HepG2 (cell line): ENCODE results near the gene AP3D1. TPM values are rescaled to one million over a fixed set of nuclear protein-coding genes. Genes with fewer than 3 reads are reported as not detected.
A peak's percentile ranks its signal among the peaks of the same experiment; 100 is the strongest.

ENCODE experiments used
- ATAC-seq: fragments of 200-7000 bp; cut with Tn5 transposase; 3 replicates; pipeline ENCODE4 v1.9.1; 2020; ENCODE audit warnings: mild to moderate bottlenecking, moderate library complexity
- BruUV-seq: library from RNA; stranded (reverse); fragments of 400-500 nt; replicated peaks from 2 replicates; lab custom pipeline; 2021; lab: Mats Ljungman, UMichigan
- CTCF ChIA-PET: fragments of 300-600 bp; formaldehyde crosslinking; extraction: SDS; loops from one replicate; lab custom pipeline; 2021; ENCODE audit warnings: low total read pairs, inconsistent platforms, low intra/inter-chr PET ratio; lab: Yijun Ruan, JAX
- POLR2A ChIA-PET: fragments of 350-600 bp; sonication (Branson Sonifier 250); formaldehyde crosslinking; loops from one replicate; lab custom pipeline; 2020; ENCODE audit warnings: antibody characterized with exemption, inconsistent platforms; lab: Yijun Ruan, JAX
- DNase-seq: peaks from one replicate; pipeline ENCODE4 v3.0.0-alpha.2; 2015; ENCODE audit warnings: low spot score
- FAIRE-seq: peaks from 3 replicates; lab custom pipeline; 2011; peaks lifted over from hg19 to GRCh38; lab: Jason Lieb, UNC
- H2AFZ ChIP-seq: one replicate; pipeline ENCODE4 v1.6.1; 2011; ENCODE audit warnings: low read length, inconsistent platforms
- H3K27ac ChIP-seq: fragments of 300-600 bp; 3 replicates; pipeline ENCODE4 v1.8.0; 2011; ENCODE audit warnings: mixed run types, mild to moderate bottlenecking, mixed read lengths, low read length, inconsistent platforms; ENCODE audit not compliant: insufficient read depth; ENCODE audit errors: extremely low read length
- H3K27me3 ChIP-seq, 2 experiments: fragments of 200-600 bp in 1 of 2; 2 replicates in 1 of 2; 3 replicates in 1 of 2; pipeline versions ENCODE4 v1.6.0 to v1.8.0; 2011; ENCODE audit warnings: low read length in 2 of 2, mild to moderate bottlenecking in 2 of 2, moderate library complexity in 2 of 2, inconsistent platforms in 1 of 2; ENCODE audit not compliant: insufficient read depth in 2 of 2, control insufficient read depth in 1 of 2
- H3K36me3 ChIP-seq, 2 experiments: fragments of 200-600 bp in 1 of 2; replicated peaks in 1 of 2; 2 replicates in 1 of 2; 3 replicates in 1 of 2; pipeline versions ENCODE4 v1.5.1 to v1.8.0; 2011; ENCODE audit warnings: low read length in 2 of 2, inconsistent platforms in 1 of 2; ENCODE audit not compliant: insufficient read depth in 2 of 2, control insufficient read depth in 1 of 2
- H3K4me1 ChIP-seq: 2 replicates; pipeline ENCODE4 v1.5.1; 2012; ENCODE audit warnings: low read length, inconsistent platforms; ENCODE audit not compliant: insufficient read depth
- H3K4me2 ChIP-seq: 2 replicates; pipeline ENCODE4 v1.6.0; 2011; ENCODE audit warnings: low read depth, low read length, inconsistent platforms
- H3K4me3 ChIP-seq, 3 experiments: fragments of 200-600 bp in 1 of 3; sonication (generic), shearing (Covaris generic) in 1 of 3; replicated peaks in 1 of 3; 2 replicates each; pipeline ENCODE4 v1.5.1; 2011 to 2016; ENCODE audit warnings: low read length in 3 of 3, inconsistent platforms in 2 of 3, low read depth in 2 of 3, mild to moderate bottlenecking in 2 of 3, control low read depth in 1 of 3, mixed read lengths in 1 of 3; ENCODE audit not compliant: insufficient read depth in 1 of 3
- H3K79me2 ChIP-seq: one replicate; pipeline ENCODE4 v1.6.1; 2011; ENCODE audit warnings: low read length, inconsistent platforms; ENCODE audit not compliant: insufficient read depth
- H3K9ac ChIP-seq: 2 replicates; pipeline ENCODE4 v1.6.0; 2011; ENCODE audit warnings: mild to moderate bottlenecking, low read depth, low read length, inconsistent platforms; ENCODE audit not compliant: insufficient read depth
- H3K9me3 ChIP-seq: 2 replicates; pipeline ENCODE4 v1.5.1; 2012; ENCODE audit warnings: mild to moderate bottlenecking, low read length
- H4K20me1 ChIP-seq: 2 replicates; pipeline ENCODE4 v1.6.0; 2011; ENCODE audit warnings: inconsistent platforms, mild to moderate bottlenecking, low read length, moderate library complexity; ENCODE audit not compliant: insufficient read depth
- AGO2 ChIP-seq: fragments of 200-400 bp; formaldehyde crosslinking; optimal IDR thresholded peaks from 2 replicates; pipeline ENCODE3; 2017; ENCODE audit warnings: mild to moderate bottlenecking, low read depth, low read length, moderate library complexity
- CEBPG ChIP-seq: IDR thresholded peaks from 2 replicates; pipeline ENCODE4 v1.6.1; 2016
- E2F2 ChIP-seq: sonication (generic); formaldehyde crosslinking; IDR thresholded peaks from 2 replicates; pipeline ENCODE4 v1.4.0; 2020; ENCODE audit warnings: missing genetic modification reagents, borderline replicate concordance
- KLF16 ChIP-seq, 2 experiments: sonication (generic) in 1 of 2; formaldehyde crosslinking in 1 of 2; IDR thresholded peaks; 2 replicates each; pipeline versions ENCODE4 v1.6.1 to v1.8.0; 2016 to 2023; ENCODE audit warnings: missing genetic modification reagents in 2 of 2, missing compliant biosample characterization in 1 of 2
- KLF9 ChIP-seq: IDR thresholded peaks from 2 replicates; pipeline ENCODE4 v1.6.1; 2016; ENCODE audit warnings: low read depth
- POLR2G ChIP-seq: fragments of 200-400 bp; formaldehyde crosslinking; IDR thresholded peaks from 2 replicates; pipeline ENCODE4 v1.6.1; 2018; ENCODE audit warnings: mild to moderate bottlenecking, low read depth, low read length, moderate library complexity
- RFXAP ChIP-seq: sonication (generic); formaldehyde crosslinking; IDR thresholded peaks from 2 replicates; pipeline ENCODE4 v1.4.0; 2020; ENCODE audit warnings: missing genetic modification reagents, borderline replicate concordance
- SALL2 ChIP-seq: sonication (generic); formaldehyde crosslinking; IDR thresholded peaks from 2 replicates; pipeline ENCODE4 v1.8.1; 2023; ENCODE audit warnings: mild to moderate bottlenecking, missing genetic modification reagents, inconsistent platforms
- ZFP62 ChIP-seq: sonication (generic); formaldehyde crosslinking; IDR thresholded peaks from 2 replicates; pipeline ENCODE4 v1.4.0; 2020; ENCODE audit warnings: missing genetic modification reagents
- ZNF276 ChIP-seq: sonication (generic); formaldehyde crosslinking; IDR thresholded peaks from 2 replicates; pipeline ENCODE4 v1.4.0; 2020; ENCODE audit warnings: mild to moderate bottlenecking, low read depth, missing genetic modification reagents
- ZNF432 ChIP-seq: sonication (generic); formaldehyde crosslinking; IDR thresholded peaks from 2 replicates; pipeline ENCODE4 v1.5.0; 2020; ENCODE audit warnings: missing genetic modification reagents, mild to moderate bottlenecking, borderline replicate concordance
- ZNF451 ChIP-seq: sonication (generic); formaldehyde crosslinking; IDR thresholded peaks from 2 replicates; pipeline ENCODE4 v1.5.0; 2020; ENCODE audit warnings: mild to moderate bottlenecking, missing genetic modification reagents
- ZNF768 ChIP-seq: sonication (generic); formaldehyde crosslinking; IDR thresholded peaks from 2 replicates; pipeline ENCODE4 v1.4.0; 2020; ENCODE audit warnings: missing genetic modification reagents
- WGBS: methylation state at CpG from one replicate; pipeline ENCODE4 v1.1.6; 2017; ENCODE audit warnings: low lambda C conversion rate; 5-methylcytosine and 5-hydroxymethylcytosine counted together
- in situ Hi-C: cut with HindIII; loops from 2 replicates; pipeline ENCODE4 v1.10.0; 2017; ENCODE audit warnings: low pct_unique_long_range_greater_than_20kb; ENCODE audit not compliant: extremely low pct_ligation_motif_present
- intact Hi-C: fragments of 100-400 bp; cut with micrococcal nuclease; formaldehyde crosslinking; loops from one replicate; pipeline ENCODE4 v1.10.0; 2022; ENCODE audit not compliant: unreplicated experiment
- polyA plus RNA-seq, 8 experiments: library from polyadenylated mRNA; depleted of rRNA in 3 of 8; stranded (reverse) in 7 of 8; unstranded in 1 of 8; fragments of >200 nt; fragmentation: Illumina TruSeq in 4 of 8; extraction: Trizol in 4 of 8; gene quantifications; 2 replicates each; pipeline versions ENCODE4 v1.2.1 to v1.2.3, GENCODE V29; 2011 to 2016; ENCODE audit warnings: low read depth in 4 of 8, missing spikeins in 1 of 8, mixed read lengths in 1 of 8; ENCODE audit not compliant: insufficient read depth in 1 of 8
- total RNA-seq, 5 experiments: library from RNA; depleted of rRNA; stranded (reverse); fragments of >200 nt; fragmentation: Illumina TruSeq; extraction: Trizol; gene quantifications; 2 replicates each; pipeline ENCODE4 v1.2.3, GENCODE V29; 2016; ENCODE audit warnings: low read depth in 1 of 5

Gene AP3D1
- total and polyA plus RNA-seq, 2 of the 13 experiments (the other 11 are each of a cell fraction or from before 2014, with no cell fraction given): 68.0 to 82.6 TPM

DNA sequence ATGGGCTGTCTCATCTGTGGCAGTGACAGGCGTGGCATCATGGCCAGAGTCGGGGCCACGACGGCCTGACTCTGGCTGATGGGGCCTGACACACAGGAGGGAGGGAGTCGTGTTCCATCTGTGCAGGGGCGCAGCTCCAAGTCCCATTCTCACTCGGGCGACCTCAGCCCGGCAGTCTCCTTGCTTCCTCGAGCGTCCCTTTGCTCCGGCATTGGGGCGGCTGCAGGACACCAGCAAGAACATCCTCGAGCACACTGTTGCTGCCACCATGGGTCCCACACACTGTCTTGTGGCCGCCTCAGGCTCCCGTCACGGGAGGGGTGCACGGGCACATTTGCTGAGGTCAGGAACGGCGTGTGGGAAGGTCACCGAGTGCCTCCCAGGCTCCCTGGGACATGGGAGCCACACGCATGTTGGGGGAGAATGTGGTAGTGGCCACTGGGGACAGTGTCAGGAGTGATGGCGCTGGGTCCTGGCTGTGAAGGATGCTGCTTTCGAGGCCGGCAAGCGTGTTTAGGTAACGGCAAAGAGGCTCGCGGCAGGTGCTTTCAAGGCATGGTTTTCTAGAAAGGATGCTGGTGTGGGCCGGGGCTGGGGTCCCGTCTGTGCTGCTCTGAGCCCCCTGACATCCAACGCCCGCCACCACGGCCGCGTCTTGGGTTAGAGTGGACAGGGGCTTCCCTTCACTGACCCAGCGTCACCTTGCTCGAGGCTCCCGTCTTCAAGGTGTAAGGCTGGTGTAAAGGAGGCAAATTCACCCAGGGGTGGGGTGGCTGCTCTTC is 51.2 kb downstream of the AP3D1 start:
- intact Hi-C loops (no loop called here), in situ Hi-C loops (no loop called here)
- ChIA-PET POLR2A (no interaction called here), CTCF (no interaction called here)
- H4K20me1 ChIP-seq: peaks cover 11% of the 10 kb centered on the region; the same call in 1 of the 2 replicates
- peaks cover 31% of the 10 kb centered on the region for H3K4me1 ChIP-seq
- no peaks in the 10 kb centered on the region for H3K27me3 ChIP-seq
- no peak overlapping the region for H3K4me2 ChIP-seq
- H3K27ac ChIP-seq: no peak overlapping the region
- FAIRE-seq (no peak), DNase-seq (no peak), ATAC-seq (no peak)
- peaks cover 19 to 27% of the 10 kb centered on the region in 2 experiments for H3K36me3 ChIP-seq
- H3K79me2 ChIP-seq: peaks cover 9% of the 10 kb centered on the region
- no peak overlapping the region for H3K9ac ChIP-seq
- no peak overlapping the region for H3K4me3 ChIP-seq
- TF ChIP-seq AGO2 (peak; percentile 95), POLR2G (peak; percentile 42; the same call in 1 of the 2 replicates), ZNF432 (CRISPR knock-in tag) (no peak), ZNF768 (CRISPR knock-in tag) (0 out of 2 replicates have a peak, but pooled peaks have one; percentile 11)
- 95% methylated on average over 27 of the region's 39 CpGs for WGBS
- no peak overlapping the region for H2AFZ ChIP-seq
- BruUV-seq: no TSS peak
- H3K9me3 ChIP-seq: no peaks in the 10 kb centered on the region

GRCh38 chr19:2099054-2099501 is 52.3 kb downstream of the AP3D1 start:
- no peak overlapping the region for H3K27ac ChIP-seq
- H3K79me2 ChIP-seq: peaks cover 11% of the 10 kb centered on the region
- ChIA-PET CTCF (no interaction called here), POLR2A (interaction anchor here (1.1 kb wide), 1 partner anchor 39 kb away, joined by 3 read pairs; no protein-coding TSS in a partner anchor)
- in situ Hi-C loops (no loop called here), intact Hi-C loops (no loop called here)
- H4K20me1 ChIP-seq: peaks cover 8% of the 10 kb centered on the region; the same call in 1 of the 2 replicates
- H3K36me3 ChIP-seq: peaks cover 16 to 27% of the 10 kb centered on the region in 2 experiments
- no peak overlapping the region for H2AFZ ChIP-seq
- FAIRE-seq (no peak), DNase-seq (no peak), ATAC-seq (no peak)
- peaks cover 37% of the 10 kb centered on the region for H3K4me1 ChIP-seq
- no peak overlapping the region for H3K9ac ChIP-seq
- H3K27me3 ChIP-seq: no peaks in the 10 kb centered on the region
- H3K9me3 ChIP-seq: no peaks in the 10 kb centered on the region
- no peak overlapping the region for H3K4me3 ChIP-seq
- H3K4me2 ChIP-seq: no peak overlapping the region
- WGBS: 97% methylated on average over 6 of the region's 16 CpGs
- BruUV-seq: no TSS peak
- TF ChIP-seq ZFP62 (CRISPR knock-in tag) (no peak), ZNF276 (CRISPR knock-in tag) (no peak), ZNF451 (CRISPR knock-in tag) (no peak), AGO2 (peak; percentile 50), CEBPG (CRISPR knock-in tag) (no peak), E2F2 (CRISPR knock-in tag) (no peak), SALL2 (CRISPR knock-in tag) (no peak), KLF9 (CRISPR knock-in tag) (no peak), RFXAP (CRISPR knock-in tag) (no peak), KLF16 (CRISPR knock-in tag; IDR thresholded peaks at IDR 0.05) (no peak)
